Activated T-helper 17 cell treated with anti-CD3 and anti-CD28 coated beads, Interleukin-2, amount 50 U/mL, for 72 hours (primary cell): ENCODE data around the gene C1orf210. TPM values are rescaled to one million over a fixed set of nuclear protein-coding genes. Genes with fewer than 3 reads are reported as not detected.

Experiments used
- ATAC-seq: fragments of 150-1000 bp; cut with Tn5 transposase; replicated peaks from 2 replicates; pipeline ENCODE4 v1.10.0; 2021; ENCODE audit warnings: mild to moderate bottlenecking, moderate library complexity
- H3K27ac Mint-ChIP-seq: one replicate; pipeline ENCODE4 v1.8.0; 2022; ENCODE audit warnings: mixed read lengths
- H3K27me3 Mint-ChIP-seq: one replicate; pipeline ENCODE4 v1.8.0; 2022; ENCODE audit warnings: mixed read lengths
- H3K36me3 Mint-ChIP-seq: one replicate; pipeline ENCODE4 v1.8.0; 2022; ENCODE audit warnings: low read depth, mild to moderate bottlenecking, mixed read lengths
- H3K4me1 Mint-ChIP-seq: one replicate; pipeline ENCODE4 v1.8.0; 2022; ENCODE audit warnings: mixed read lengths
- H3K4me3 Mint-ChIP-seq: one replicate; pipeline ENCODE4 v1.8.0; 2022; ENCODE audit warnings: mild to moderate bottlenecking, mixed read lengths
- H3K9me3 Mint-ChIP-seq: one replicate; pipeline ENCODE4 v1.8.0; 2022; ENCODE audit warnings: mixed read lengths
- total RNA-seq, 2 donors: library from RNA; stranded (reverse); gene quantifications; one replicate each; pipeline ENCODE4 v1.2.3, GENCODE V29; 2022

Gene C1orf210
- total RNA-seq, 2 donors from 2014 or later = not detected

GRCh38 chr1:43305926-43306687 is 20.7 kb upstream of the C1orf210 start:
- Mint-ChIP-seq H3K9me3 (no peaks in the 10 kb centered on the region), H3K27ac (no peak overlapping the region), H3K27me3 (peaks cover 18% of the 10 kb centered on the region), H3K4me1 (no peaks in the 10 kb centered on the region), H3K36me3 (no peaks in the 10 kb centered on the region), H3K4me3 (no peak overlapping the region)
- no peak for ATAC-seq

GRCh38 chr1:43305461-43305860 is 20.1 kb upstream of the C1orf210 start:
- Mint-ChIP-seq H3K27me3 (peaks cover 18% of the 10 kb centered on the region), H3K4me3 (no peak overlapping the region)

GRCh38 chr1:43304771-43305300 is 19.5 kb upstream of the C1orf210 start:
- Mint-ChIP-seq H3K27me3 (peaks cover 18% of the 10 kb centered on the region), H3K36me3 (no peaks in the 10 kb centered on the region), H3K27ac (no peak overlapping the region), H3K4me1 (no peaks in the 10 kb centered on the region), H3K9me3 (no peaks in the 10 kb centered on the region), H3K4me3 (no peak overlapping the region)
- no peak for ATAC-seq

More at GRCh38 chr1:43305461-43305860, 20.1 kb upstream of the C1orf210 start:
- ATAC-seq = no peak
- Mint-ChIP-seq H3K4me1 (no peaks in the 10 kb centered on the region), H3K36me3 (no peaks in the 10 kb centered on the region), H3K27ac (no peak overlapping the region), H3K9me3 (no peaks in the 10 kb centered on the region)

GRCh38 chr1:43304314-43304681 is 18.9 kb upstream of the C1orf210 start:
- no peak for ATAC-seq
- no peak overlapping the region for H3K4me3 Mint-ChIP-seq
- H3K4me1 Mint-ChIP-seq = no peaks in the 10 kb centered on the region
- H3K9me3 Mint-ChIP-seq = no peaks in the 10 kb centered on the region
- H3K36me3 Mint-ChIP-seq = no peaks in the 10 kb centered on the region
- no peak overlapping the region for H3K27ac Mint-ChIP-seq
- peaks cover 18% of the 10 kb centered on the region for H3K27me3 Mint-ChIP-seq

- ATAC-seq = no peak
- Mint-ChIP-seq H3K27me3 (peaks cover 18% of the 10 kb centered on the region), H3K4me3 (no peak overlapping the region), H3K9me3 (no peaks in the 10 kb centered on the region), H3K27ac (no peak overlapping the region), H3K4me1 (no peaks in the 10 kb centered on the region), H3K36me3 (no peaks in the 10 kb centered on the region)
Observed at GRCh38 chr1:43303471-43304313, 18.3 kb upstream of the C1orf210 start.

- H3K4me3 Mint-ChIP-seq = no peak overlapping the region
- H3K9me3 Mint-ChIP-seq = no peaks in the 10 kb centered on the region
- H3K27me3 Mint-ChIP-seq = peaks cover 10% of the 10 kb centered on the region
- H3K4me1 Mint-ChIP-seq = peaks cover 3% of the 10 kb centered on the region
- ATAC-seq = no peak
- H3K27ac Mint-ChIP-seq = no peak overlapping the region
- no peaks in the 10 kb centered on the region for H3K36me3 Mint-ChIP-seq
Observed at GRCh38 chr1:43302721-43303470, 17.5 kb upstream of the C1orf210 start.

GRCh38 chr1:43302201-43302600 is 16.8 kb upstream of the C1orf210 start:
- H3K9me3 Mint-ChIP-seq = no peaks in the 10 kb centered on the region
- H3K4me3 Mint-ChIP-seq = no peak overlapping the region
- no peak for ATAC-seq
- no peak overlapping the region for H3K27ac Mint-ChIP-seq
- no peaks in the 10 kb centered on the region for H3K36me3 Mint-ChIP-seq
- peaks cover 3% of the 10 kb centered on the region for H3K4me1 Mint-ChIP-seq
- peaks cover 9% of the 10 kb centered on the region for H3K27me3 Mint-ChIP-seq

GRCh38 chr1:43300378-43301094 is 15.2 kb upstream of the C1orf210 start, which contains the start of gene TIE1:
Gene TIE1 (plus strand): TSS chr1:43300982. CDS start chr1:43301072, 90 bp downstream.
- Mint-ChIP-seq H3K4me1 (peaks cover 8% of the 10 kb centered on the region), H3K27ac (no peak within 1 kb of the TSS), H3K9me3 (no peaks in the 10 kb centered on the region), H3K4me3 (no peak within 1 kb of the TSS), H3K36me3 (no peaks in the 10 kb centered on the region), H3K27me3 (peaks cover 3% of the 10 kb centered on the region)
- ATAC-seq = no peak

GRCh38 chr1:43299101-43299500 is 13.7 kb upstream of the C1orf210 start:
- no peak for ATAC-seq
- Mint-ChIP-seq H3K36me3 (no peaks in the 10 kb centered on the region), H3K4me3 (no peak overlapping the region), H3K27me3 (peaks cover under 1% of the 10 kb centered on the region), H3K4me1 (peaks cover 9% of the 10 kb centered on the region), H3K27ac (no peak overlapping the region), H3K9me3 (no peaks in the 10 kb centered on the region)

GRCh38 chr1:43298055-43298454 is 12.7 kb upstream of the C1orf210 start:
- Mint-ChIP-seq H3K9me3 (no peaks in the 10 kb centered on the region), H3K27ac (no peak overlapping the region), H3K4me1 (peaks cover 12% of the 10 kb centered on the region), H3K36me3 (no peaks in the 10 kb centered on the region), H3K4me3 (no peak overlapping the region), H3K27me3 (no peaks in the 10 kb centered on the region)
- no peak for ATAC-seq

GRCh38 chr1:43296207-43296606 is 10.8 kb upstream of the C1orf210 start:
- no peaks in the 10 kb centered on the region for H3K9me3 Mint-ChIP-seq
- H3K36me3 Mint-ChIP-seq = no peaks in the 10 kb centered on the region
- ATAC-seq = no peak
- H3K4me1 Mint-ChIP-seq = peaks cover 12% of the 10 kb centered on the region
- H3K27ac Mint-ChIP-seq = peak overlapping the region; percentile 34
- H3K4me3 Mint-ChIP-seq = peak overlapping the region; percentile 20
- H3K27me3 Mint-ChIP-seq = no peaks in the 10 kb centered on the region

GRCh38 chr1:43294761-43295160 is 9.4 kb upstream of the C1orf210 start:
- peaks cover 12% of the 10 kb centered on the region for H3K4me1 Mint-ChIP-seq

GRCh38 chr1:43293896-43294760 is 8.7 kb upstream of the C1orf210 start:
- peaks cover 12% of the 10 kb centered on the region for H3K4me1 Mint-ChIP-seq
- no peaks in the 10 kb centered on the region for H3K27me3 Mint-ChIP-seq
- peak; percentile 27 for ATAC-seq
- peak overlapping the region; percentile 46 for H3K27ac Mint-ChIP-seq
- H3K36me3 Mint-ChIP-seq = no peaks in the 10 kb centered on the region
- H3K4me3 Mint-ChIP-seq = no peak overlapping the region
- H3K9me3 Mint-ChIP-seq = no peaks in the 10 kb centered on the region

More at GRCh38 chr1:43294761-43295160, 9.4 kb upstream of the C1orf210 start:
- Mint-ChIP-seq H3K4me3 (no peak overlapping the region), H3K9me3 (no peaks in the 10 kb centered on the region), H3K36me3 (no peaks in the 10 kb centered on the region), H3K27me3 (no peaks in the 10 kb centered on the region), H3K27ac (peak overlapping the region; percentile 46)
- ATAC-seq = no peak
